ENCODE data around the gene C1orf185. TPM values are rescaled to one million over a fixed set of nuclear protein-coding genes. Genes with fewer than 3 reads are reported as not detected.

Gene C1orf185
- total RNA-seq, result not detected

GRCh38 chr1:51101976-51102375 lies at the start of gene C1orf185:
Gene C1orf185 (plus strand): TSS chr1:51102228. CDS start chr1:51102234, 6 bp downstream.
- no peak within 1 kb of the TSS for H3K27ac Mint-ChIP-seq
- DNase-seq (ENCODE audit: low spot score in 2 of 2) (no peak), ATAC-seq (no peak)
- H3K36me3 Mint-ChIP-seq, result no peaks in the 10 kb centered on the region
- H3K9me3 Mint-ChIP-seq, result no peaks in the 10 kb centered on the region

GRCh38 chr1:51058858-51059257 lies 43.2 kb upstream of the C1orf185 start:
- H3K27ac Mint-ChIP-seq, result no peak overlapping the region
- ATAC-seq (no peak), DNase-seq (ENCODE audit: low spot score in 2 of 2) (no peak)
- H3K36me3 Mint-ChIP-seq, result peaks cover 0 to 5% of the 10 kb centered on the region in 2 donors
- peaks cover 5 to 7% of the 10 kb centered on the region in 2 donors for H3K9me3 Mint-ChIP-seq

- DNase-seq (ENCODE audit: low spot score in 2 of 2) (no peak), ATAC-seq (no peak)
- Mint-ChIP-seq H3K27ac (peak overlapping the region in 1 of 2 donors; percentile 67), H3K36me3 (peaks cover 0 to 5% of the 10 kb centered on the region in 2 donors), H3K9me3 (peaks cover 5 to 6% of the 10 kb centered on the region in 2 donors)
These were observed 40.7 kb upstream of the C1orf185 start for GRCh38 chr1:51061231-51061918.

- Mint-ChIP-seq H3K27ac (no peak overlapping the region), H3K36me3 (peaks cover 0 to under 1% of the 10 kb centered on the region in 2 donors), H3K9me3 (peaks cover 0 to under 1% of the 10 kb centered on the region in 2 donors)
- DNase-seq (ENCODE audit: low spot score in 2 of 2) (no peak), ATAC-seq (no peak)
These were observed 38.9 kb upstream of the C1orf185 start for GRCh38 chr1:51063121-51063520.

- Mint-ChIP-seq H3K27ac (no peak overlapping the region), H3K9me3 (no peaks in the 10 kb centered on the region), H3K36me3 (no peaks in the 10 kb centered on the region)
- ATAC-seq, result no peak
- DNase-seq (ENCODE audit: low spot score in 2 of 2), result no peak
These were observed 32.0 kb upstream of the C1orf185 start for GRCh38 chr1:51070011-51070410.

GRCh38 chr1:51070640-51071039 lies 31.4 kb upstream of the C1orf185 start:
- no peaks in the 10 kb centered on the region for H3K9me3 Mint-ChIP-seq
- ATAC-seq (no peak), DNase-seq (ENCODE audit: low spot score in 2 of 2) (no peak)
- H3K27ac Mint-ChIP-seq, result no peak overlapping the region
- no peaks in the 10 kb centered on the region for H3K36me3 Mint-ChIP-seq

GRCh38 chr1:51071291-51072042 lies 30.6 kb upstream of the C1orf185 start:
- H3K36me3 Mint-ChIP-seq, result no peaks in the 10 kb centered on the region
- H3K9me3 Mint-ChIP-seq, result no peaks in the 10 kb centered on the region
- no peak overlapping the region for H3K27ac Mint-ChIP-seq
- no peak for DNase-seq (ENCODE audit: low spot score in 2 of 2)
- no peak for ATAC-seq

GRCh38 chr1:51072043-51072439 lies 30.0 kb upstream of the C1orf185 start:
- ATAC-seq (no peak), DNase-seq (ENCODE audit: low spot score in 2 of 2) (no peak)
- H3K9me3 Mint-ChIP-seq, result no peaks in the 10 kb centered on the region
- H3K27ac Mint-ChIP-seq, result no peak overlapping the region
- H3K36me3 Mint-ChIP-seq, result no peaks in the 10 kb centered on the region

GRCh38 chr1:51072651-51073050 lies 29.4 kb upstream of the C1orf185 start:
- no peak for ATAC-seq
- Mint-ChIP-seq H3K9me3 (no peaks in the 10 kb centered on the region), H3K36me3 (no peaks in the 10 kb centered on the region), H3K27ac (no peak overlapping the region)
- no peak for DNase-seq (ENCODE audit: low spot score in 2 of 2)

- H3K27ac Mint-ChIP-seq, result no peak overlapping the region
- ATAC-seq, result no peak
- DNase-seq (ENCODE audit: low spot score in 2 of 2), result no peak
- H3K9me3 Mint-ChIP-seq, result no peaks in the 10 kb centered on the region
- H3K36me3 Mint-ChIP-seq, result no peaks in the 10 kb centered on the region
These were observed 28.6 kb upstream of the C1orf185 start for GRCh38 chr1:51073456-51073855.

- peaks cover 0 to 3% of the 10 kb centered on the region in 2 donors for H3K9me3 Mint-ChIP-seq
- no peak overlapping the region for H3K27ac Mint-ChIP-seq
- ATAC-seq, result no peak
- DNase-seq (ENCODE audit: low spot score in 2 of 2), result no peak
- H3K36me3 Mint-ChIP-seq, result no peaks in the 10 kb centered on the region
These were observed 15.3 kb upstream of the C1orf185 start for GRCh38 chr1:51086496-51087271.

- DNase-seq (ENCODE audit: low spot score in 2 of 2), result no peak
- no peak for ATAC-seq
- Mint-ChIP-seq H3K36me3 (no peaks in the 10 kb centered on the region), H3K9me3 (peaks cover 0 to 3% of the 10 kb centered on the region in 2 donors), H3K27ac (no peak overlapping the region)
These were observed 13.6 kb upstream of the C1orf185 start for GRCh38 chr1:51088474-51088873.

- Mint-ChIP-seq H3K27ac (no peak overlapping the region), H3K36me3 (peaks cover 0 to 6% of the 10 kb centered on the region in 2 donors), H3K9me3 (peaks cover 0 to 12% of the 10 kb centered on the region in 2 donors)
- DNase-seq (ENCODE audit: low spot score in 2 of 2), result no peak
- no peak for ATAC-seq
These were observed 8.4 kb upstream of the C1orf185 start for GRCh38 chr1:51093581-51093980.

- ATAC-seq (no peak), DNase-seq (ENCODE audit: low spot score in 2 of 2) (no peak)
- Mint-ChIP-seq H3K9me3 (peaks cover 0 to 9% of the 10 kb centered on the region in 2 donors), H3K27ac (no peak overlapping the region), H3K36me3 (peaks cover 0 to 6% of the 10 kb centered on the region in 2 donors)
These were observed 4.9 kb upstream of the C1orf185 start for GRCh38 chr1:51097171-51097570.

- Mint-ChIP-seq H3K27ac (no peak overlapping the region), H3K36me3 (peaks cover 0 to 6% of the 10 kb centered on the region in 2 donors), H3K9me3 (peaks cover 0 to 9% of the 10 kb centered on the region in 2 donors)
- DNase-seq (ENCODE audit: low spot score in 2 of 2) (no peak), ATAC-seq (no peak)
These were observed 1.7 kb upstream of the C1orf185 start for GRCh38 chr1:51100264-51100880.

- Mint-ChIP-seq H3K9me3 (no peaks in the 10 kb centered on the region), H3K27ac (no peak overlapping the region), H3K36me3 (no peaks in the 10 kb centered on the region)
- DNase-seq (ENCODE audit: low spot score in 2 of 2) (no peak), ATAC-seq (no peak)
These were observed 12.1 kb downstream of the C1orf185 start for GRCh38 chr1:51114137-51114536.
